ENCODE data around the gene DNAAF2.

DNA sequence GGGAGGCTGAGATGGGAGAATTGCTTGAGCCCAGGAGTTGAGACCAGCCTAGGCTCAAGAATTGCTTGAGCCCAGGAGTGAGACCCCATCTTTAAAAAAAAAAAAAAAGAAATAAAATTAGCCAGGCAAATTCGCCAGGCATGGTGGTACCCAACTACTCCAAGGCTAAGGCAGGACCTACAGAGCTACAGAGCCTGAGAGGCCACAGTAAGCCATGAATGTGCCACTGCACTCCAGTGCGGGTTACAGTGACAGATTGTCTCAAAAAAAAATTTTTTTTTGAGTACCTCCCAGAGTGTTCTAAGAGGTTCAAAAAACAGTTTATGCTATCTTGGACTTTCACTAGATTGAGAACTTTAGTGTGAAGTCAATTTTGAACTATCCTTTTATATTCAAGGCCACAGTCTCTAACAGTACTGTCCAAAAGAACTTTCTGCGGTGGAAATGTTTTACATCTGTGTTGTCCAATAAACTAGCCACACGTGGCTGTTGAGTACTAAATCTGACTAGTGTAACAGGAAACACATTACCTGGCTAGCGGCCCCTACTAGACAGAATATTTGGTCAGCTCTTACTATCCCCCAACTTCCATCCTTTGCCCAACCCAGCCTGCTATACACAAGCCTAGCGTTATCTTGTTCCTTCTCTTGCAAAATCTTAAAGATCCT, 17.1 kb downstream of the DNAAF2 start:
- TF ChIP-seq CTCF (IDR thresholded peaks at IDR 0.05) (no peak), EP300 (IDR thresholded peaks at IDR 0.05; ENCODE audit: low read depth) (no peak)

All from transverse colon (tissue), 3 donors.